ENCODE results near the gene CTNNA2. TPM values are rescaled to one million over a fixed set of nuclear protein-coding genes. Genes with fewer than 3 reads are reported as not detected.

The CTNNA2 gene
- total and polyA plus RNA-seq, 2 of the 8 experiments (the other 6 are each of a cell fraction or from before 2014, with no cell fraction given), result 3.9 to 9.0 TPM

GRCh38 chr2:79569048-79569447, 56.2 kb downstream of the CTNNA2 start (continued):
- TF ChIP-seq CHD7 (IDR thresholded peaks at IDR 0.05; ENCODE audit: insufficient replicate concordance, low read length) (no peak), CTBP2 (IDR thresholded peaks at IDR 0.05; ENCODE audit: borderline replicate concordance, insufficient read depth, insufficient read length, low read length) (no peak), YY1 (IDR thresholded peaks at IDR 0.05; ENCODE audit: low read depth, low read length) (no peak), GTF2F1 (IDR thresholded peaks at IDR 0.05; ENCODE audit: borderline replicate concordance, low read depth, low read length) (no peak), TAF1 (IDR thresholded peaks at IDR 0.05; ENCODE audit: low read depth, low read length) (no peak), SIX5 (IDR thresholded peaks at IDR 0.05; ENCODE audit: low read depth, low read length) (no peak)

All from H1 (cell line).